ENCODE measurements around the gene PLXNA2. TPM values are rescaled to one million over a fixed set of nuclear protein-coding genes. Genes with fewer than 3 reads are reported as not detected.

Gene PLXNA2
- total and polyA plus RNA-seq, 2 donors (not counting 3 experiments of a cell fraction or from before 2014, with no cell fraction given) = 42.6 to 229 TPM

DNA sequence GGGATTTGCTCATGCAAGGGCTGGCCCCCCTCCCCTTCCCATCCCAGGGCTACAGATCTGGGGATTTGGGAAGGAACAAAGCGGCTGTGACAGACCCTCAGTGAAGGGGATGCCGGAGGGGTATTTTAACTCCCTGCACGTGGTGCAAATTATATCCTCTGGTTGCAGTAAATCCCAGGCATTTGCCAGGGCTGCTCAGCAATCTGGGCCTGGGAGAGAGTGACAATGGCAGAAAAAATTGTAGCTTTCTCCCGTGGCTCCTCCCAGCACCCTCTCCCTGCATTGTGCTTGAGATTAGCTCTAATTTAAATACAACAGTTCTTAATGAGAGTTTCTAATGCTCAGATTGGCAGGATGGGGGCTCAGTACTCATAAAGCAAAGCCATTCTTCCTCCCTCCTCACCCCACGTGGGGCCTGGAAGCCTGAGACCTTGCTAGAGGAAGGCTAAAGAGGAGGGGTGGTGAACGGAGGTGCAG is 203.3 kb downstream of the PLXNA2 start:
- no peaks in the 10 kb centered on the region for H3K79me2 ChIP-seq (ENCODE audit: control insufficient read depth, insufficient read depth, low read length)
- no peak overlapping the region for H3K4me2 ChIP-seq (ENCODE audit: insufficient read depth, low read length)
- intact Hi-C loops (cut with micrococcal nuclease) (no loop called here), dilution Hi-C loops (cut with MboI; ENCODE audit: extremely low pct_ligation_motif_present, low sequenced_read_pairs) (no loop called here)
- no peak overlapping the region for H3K9ac ChIP-seq (replicated peaks; ENCODE audit: extremely low read depth, insufficient read depth, low read length)
- no peak for FAIRE-seq
- no peak for DNase-seq (ENCODE audit: low read depth, low spot score)
- H3K9me1 ChIP-seq (replicated peaks; ENCODE audit: control insufficient read depth, extremely low read depth, insufficient read depth, low read length) = no peaks in the 10 kb centered on the region
- ChIA-PET POLR2A (no interaction called here), CTCF (interaction anchor here (1.0 to 2.4 kb wide), 7 partner anchors 10 to 204 kb away, joined by 3 to 9 read pairs (median 5); no protein-coding TSS in a partner anchor)
- H3K27me3 ChIP-seq (ENCODE audit: control insufficient read depth in 2 of 2, insufficient read depth in 2 of 2, low read length in 2 of 2) = no peaks in the 10 kb centered on the region
- H3K4me1 ChIP-seq (ENCODE audit: control insufficient read depth, extremely low read depth, insufficient read depth, low read length) = no peaks in the 10 kb centered on the region
- BruUV-seq (replicated peaks) = no TSS peak
- no peaks in the 10 kb centered on the region for H3K9me3 ChIP-seq (replicated peaks; ENCODE audit: control insufficient read depth, insufficient read depth, low read length)
- no peaks in the 10 kb centered on the region for H4K20me1 ChIP-seq (replicated peaks; ENCODE audit: control insufficient read depth, extremely low read depth, insufficient read depth, low read length)
- H3K4me3 ChIP-seq (replicated peaks in 1 of 3; ENCODE audit: insufficient read depth in 1 of 3, low read depth in 1 of 3, low read length in 3 of 3) = no peak overlapping the region
- no peak overlapping the region for H2AFZ ChIP-seq (ENCODE audit: low read depth, low read length)
- H3K27ac ChIP-seq (ENCODE audit: insufficient read depth, low read depth, low read length) = no peak overlapping the region
- peaks cover 55 to 86% of the 10 kb centered on the region in 2 experiments for H3K36me3 ChIP-seq (ENCODE audit: control insufficient read depth in 2 of 2, extremely low read depth in 1 of 2, insufficient read depth in 2 of 2, low read length in 2 of 2)
- TF ChIP-seq FOS (IDR thresholded peaks at IDR 0.05; ENCODE audit: borderline replicate concordance, insufficient read depth, low read length) (no peak), POLR2AphosphoS5 (IDR thresholded peaks at IDR 0.05; ENCODE audit: insufficient read depth, low read depth, low read length) (no peak), GATA2 (IDR thresholded peaks at IDR 0.05; ENCODE audit: insufficient read depth, insufficient read length, low read depth, low read length) (no peak), POLR2A (IDR thresholded peaks at IDR 0.05; ENCODE audit: low read depth, low read length) (no peak), EZH2 (IDR thresholded peaks at IDR 0.05; ENCODE audit: borderline replicate concordance, low read depth, low read length, severe bottlenecking) (no peak), JUN (IDR thresholded peaks at IDR 0.05; ENCODE audit: borderline replicate concordance, insufficient read depth, insufficient read length, low read depth) (no peak), MYC (IDR thresholded peaks at IDR 0.05; ENCODE audit: low read depth, low read length) (no peak)
- TF ChIP-seq, protein P1, sequence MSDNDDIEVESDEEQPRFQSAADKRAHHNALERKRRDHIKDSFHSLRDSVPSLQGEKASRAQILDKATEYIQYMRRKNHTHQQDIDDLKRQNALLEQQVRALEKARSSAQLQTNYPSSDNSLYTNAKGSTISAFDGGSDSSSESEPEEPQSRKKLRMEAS (IDR thresholded peaks at IDR 0.05; ENCODE audit: insufficient read depth, insufficient read length) = no peak
- TF ChIP-seq, protein P2, sequence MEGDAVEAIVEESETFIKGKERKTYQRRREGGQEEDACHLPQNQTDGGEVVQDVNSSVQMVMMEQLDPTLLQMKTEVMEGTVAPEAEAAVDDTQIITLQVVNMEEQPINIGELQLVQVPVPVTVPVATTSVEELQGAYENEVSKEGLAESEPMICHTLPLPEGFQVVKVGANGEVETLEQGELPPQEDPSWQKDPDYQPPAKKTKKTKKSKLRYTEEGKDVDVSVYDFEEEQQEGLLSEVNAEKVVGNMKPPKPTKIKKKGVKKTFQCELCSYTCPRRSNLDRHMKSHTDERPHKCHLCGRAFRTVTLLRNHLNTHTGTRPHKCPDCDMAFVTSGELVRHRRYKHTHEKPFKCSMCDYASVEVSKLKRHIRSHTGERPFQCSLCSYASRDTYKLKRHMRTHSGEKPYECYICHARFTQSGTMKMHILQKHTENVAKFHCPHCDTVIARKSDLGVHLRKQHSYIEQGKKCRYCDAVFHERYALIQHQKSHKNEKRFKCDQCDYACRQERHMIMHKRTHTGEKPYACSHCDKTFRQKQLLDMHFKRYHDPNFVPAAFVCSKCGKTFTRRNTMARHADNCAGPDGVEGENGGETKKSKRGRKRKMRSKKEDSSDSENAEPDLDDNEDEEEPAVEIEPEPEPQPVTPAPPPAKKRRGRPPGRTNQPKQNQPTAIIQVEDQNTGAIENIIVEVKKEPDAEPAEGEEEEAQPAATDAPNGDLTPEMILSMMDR (IDR thresholded peaks at IDR 0.05; ENCODE audit: extremely low read depth in 1 of 2, insufficient read depth in 1 of 2, low read depth in 1 of 2, low read length in 2 of 2) = no peak
